ENCODE results near the gene DIPK1B. TPM values are rescaled to one million over a fixed set of nuclear protein-coding genes. Genes with fewer than 3 reads are reported as not detected.
A peak's percentile ranks its signal among the peaks of the same experiment; 100 is the strongest.

The DIPK1B gene
- total RNA-seq, 2 donors from 2014 or later, result 0.37 TPM; not detected in 1

GRCh38 chr9:136692185-136693134, 19.9 kb upstream of the DIPK1B start:
- ATAC-seq, result no peak
- H3K36me3 Mint-ChIP-seq, result no peaks in the 10 kb centered on the region
- no peaks in the 10 kb centered on the region for H3K9me3 Mint-ChIP-seq
- DNase-seq (ENCODE audit: low spot score in 2 of 2), result no peak
- H3K27ac Mint-ChIP-seq, result no peak overlapping the region

- H3K9me3 Mint-ChIP-seq, result no peaks in the 10 kb centered on the region
- no peaks in the 10 kb centered on the region for H3K36me3 Mint-ChIP-seq
- DNase-seq (ENCODE audit: low spot score in 2 of 2) (no peak), ATAC-seq (no peak)
- H3K27ac Mint-ChIP-seq, result no peak overlapping the region
These were observed 19.3 kb upstream of the DIPK1B start for GRCh38 chr9:136693135-136693489.

GRCh38 chr9:136693490-136694162, 18.7 kb upstream of the DIPK1B start:
- peak; percentile 55 to 68 for ATAC-seq
- Mint-ChIP-seq H3K36me3 (no peaks in the 10 kb centered on the region), H3K27ac (no peak overlapping the region), H3K9me3 (no peaks in the 10 kb centered on the region)
- DNase-seq (ENCODE audit: low spot score in 2 of 2), result no peak

- Mint-ChIP-seq H3K27ac (no peak overlapping the region), H3K9me3 (no peaks in the 10 kb centered on the region), H3K36me3 (no peaks in the 10 kb centered on the region)
- peak in 1 of 2 donors; percentile 59 for DNase-seq (ENCODE audit: low spot score in 2 of 2)
- peak; percentile 77 to 82 for ATAC-seq
These were observed 18.1 kb upstream of the DIPK1B start for GRCh38 chr9:136694163-136694871.

- no peaks in the 10 kb centered on the region for H3K9me3 Mint-ChIP-seq
- no peak for ATAC-seq
These were observed 17.5 kb upstream of the DIPK1B start for GRCh38 chr9:136694872-136695247.

GRCh38 chr9:136695435-136695895, 16.9 kb upstream of the DIPK1B start:
- H3K27ac Mint-ChIP-seq, result no peak overlapping the region
- no peaks in the 10 kb centered on the region for H3K36me3 Mint-ChIP-seq
- no peaks in the 10 kb centered on the region for H3K9me3 Mint-ChIP-seq
- DNase-seq (ENCODE audit: low spot score in 2 of 2) (no peak), ATAC-seq (no peak)

More at GRCh38 chr9:136694872-136695247, 17.5 kb upstream of the DIPK1B start:
- no peak for DNase-seq (ENCODE audit: low spot score in 2 of 2)
- H3K27ac Mint-ChIP-seq, result no peak overlapping the region
- no peaks in the 10 kb centered on the region for H3K36me3 Mint-ChIP-seq

GRCh38 chr9:136695955-136696354, 16.4 kb upstream of the DIPK1B start:
- Mint-ChIP-seq H3K36me3 (no peaks in the 10 kb centered on the region), H3K9me3 (no peaks in the 10 kb centered on the region), H3K27ac (no peak overlapping the region)
- DNase-seq (ENCODE audit: low spot score in 2 of 2) (no peak), ATAC-seq (no peak)

DNA sequence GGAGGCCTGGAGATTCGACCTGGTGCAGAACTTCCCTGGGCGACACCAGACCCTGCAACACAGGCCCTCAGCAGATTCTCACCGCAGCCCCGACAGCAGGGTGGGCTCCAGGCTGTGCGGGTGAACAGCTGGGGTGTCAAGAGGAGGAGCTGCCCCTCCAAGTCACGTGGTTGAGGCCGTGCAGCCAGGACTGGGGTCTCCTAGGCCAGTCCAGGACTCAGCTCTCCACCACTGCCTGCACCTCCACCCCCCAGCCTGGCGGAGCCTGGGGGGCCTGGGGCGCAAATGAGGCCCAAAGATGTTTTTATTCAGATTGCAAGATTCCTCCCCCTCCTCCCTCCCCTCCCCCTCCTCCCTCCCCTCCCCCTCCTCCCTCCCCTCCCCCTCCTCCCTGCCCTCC, 15.9 kb upstream of the DIPK1B start:
- Mint-ChIP-seq H3K36me3 (no peaks in the 10 kb centered on the region), H3K27ac (no peak overlapping the region), H3K9me3 (no peaks in the 10 kb centered on the region)
- no peak for ATAC-seq
- no peak for DNase-seq (ENCODE audit: low spot score in 2 of 2)

DNA sequence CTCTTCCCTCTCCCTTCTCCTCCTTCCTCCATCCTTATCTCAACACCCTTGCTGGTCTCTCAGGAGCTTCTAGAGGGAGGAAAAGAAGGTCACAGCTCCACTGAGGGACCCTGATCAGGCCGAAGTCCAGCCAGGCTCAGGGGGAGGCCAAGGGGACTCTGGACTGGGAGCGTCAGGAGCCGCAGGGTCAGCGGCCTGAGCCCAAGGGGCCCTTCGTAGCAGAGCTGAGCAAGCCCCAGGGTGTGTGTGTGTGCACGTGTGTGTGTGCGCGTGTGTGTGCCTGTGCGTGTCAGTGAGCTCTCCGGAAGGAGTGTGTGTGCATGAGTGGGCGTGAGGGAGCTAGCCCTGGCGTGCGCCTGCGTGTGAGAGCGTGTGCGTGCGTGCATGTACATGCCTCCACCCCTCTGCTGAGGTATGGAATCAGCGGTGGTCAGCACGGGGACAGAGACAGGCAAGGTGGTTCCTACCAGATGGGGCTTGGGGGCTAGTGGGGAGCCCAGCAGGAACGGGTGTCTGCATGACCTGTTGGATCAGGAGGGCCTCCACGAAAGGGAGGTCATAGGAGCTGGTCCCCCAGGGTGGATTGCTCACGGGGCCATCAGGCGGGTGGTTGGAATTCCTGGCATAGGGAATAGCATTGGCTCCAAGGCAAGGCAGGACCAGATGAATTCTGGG, 15.1 kb upstream of the DIPK1B start:
- Mint-ChIP-seq H3K36me3 (no peaks in the 10 kb centered on the region), H3K27ac (no peak overlapping the region), H3K9me3 (no peaks in the 10 kb centered on the region)
- ATAC-seq (no peak), DNase-seq (ENCODE audit: low spot score in 2 of 2) (no peak)

GRCh38 chr9:136697821-136698526, 14.4 kb upstream of the DIPK1B start:
- no peak overlapping the region for H3K27ac Mint-ChIP-seq
- DNase-seq (ENCODE audit: low spot score in 2 of 2), result no peak
- H3K9me3 Mint-ChIP-seq, result no peaks in the 10 kb centered on the region
- ATAC-seq, result no peak
- H3K36me3 Mint-ChIP-seq, result no peaks in the 10 kb centered on the region

- no peak for ATAC-seq
- Mint-ChIP-seq H3K9me3 (no peaks in the 10 kb centered on the region), H3K27ac (no peak overlapping the region), H3K36me3 (no peaks in the 10 kb centered on the region)
- DNase-seq (ENCODE audit: low spot score in 2 of 2), result no peak
These were observed 13.6 kb upstream of the DIPK1B start for GRCh38 chr9:136698635-136699246.

GRCh38 chr9:136700304-136700703, 12.1 kb upstream of the DIPK1B start:
- Mint-ChIP-seq H3K9me3 (no peaks in the 10 kb centered on the region), H3K27ac (no peak overlapping the region), H3K36me3 (no peaks in the 10 kb centered on the region)
- ATAC-seq (no peak), DNase-seq (ENCODE audit: low spot score in 2 of 2) (no peak)

DNA sequence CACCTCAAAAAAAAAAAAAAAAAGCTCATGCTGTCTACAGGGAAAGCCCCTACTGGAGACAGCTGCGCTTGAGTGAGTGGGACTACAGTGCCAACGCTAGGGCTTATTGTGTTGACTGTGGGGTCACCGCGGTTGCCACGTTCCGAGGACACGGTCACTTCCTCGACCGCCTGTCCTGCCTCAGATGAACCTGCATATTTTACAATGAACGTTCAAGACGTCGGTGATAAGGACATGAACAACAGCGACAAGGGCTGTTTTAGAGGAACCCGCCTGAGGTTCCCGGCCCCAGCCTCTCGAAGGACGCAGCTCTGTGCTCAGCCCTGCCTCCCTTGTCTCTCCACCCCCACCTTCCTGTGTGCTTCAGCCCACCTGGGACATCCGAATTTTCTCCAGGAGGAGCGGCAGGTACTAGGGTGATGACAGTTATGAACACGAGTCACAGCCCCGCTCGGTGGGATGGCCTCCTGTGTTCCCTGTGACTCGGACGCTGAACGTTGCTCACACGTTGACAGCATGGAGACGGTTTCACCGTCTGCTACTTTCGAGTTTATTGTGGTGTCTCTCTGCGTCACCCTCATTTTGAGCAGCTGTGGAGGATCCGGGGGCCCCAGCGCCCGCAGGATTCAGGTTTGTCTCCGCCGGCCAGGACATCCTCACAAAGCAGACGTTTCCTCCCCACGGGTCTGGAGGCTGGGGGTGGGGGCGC, 11.3 kb upstream of the DIPK1B start:
- peak; percentile 71 to 75 for DNase-seq (ENCODE audit: low spot score in 2 of 2)
- Mint-ChIP-seq H3K27ac (peak overlapping the region; percentile 84 to 87), H3K9me3 (no peaks in the 10 kb centered on the region), H3K36me3 (no peaks in the 10 kb centered on the region)
- peak; percentile 95 to 96 for ATAC-seq

GRCh38 chr9:136701668-136702053, 10.7 kb upstream of the DIPK1B start:
- ATAC-seq, result no peak
- H3K27ac Mint-ChIP-seq, result peak overlapping the region in 1 of 2 donors; percentile 87
- H3K36me3 Mint-ChIP-seq, result no peaks in the 10 kb centered on the region
- DNase-seq (ENCODE audit: low spot score in 2 of 2), result no peak
- H3K9me3 Mint-ChIP-seq, result no peaks in the 10 kb centered on the region

DNA sequence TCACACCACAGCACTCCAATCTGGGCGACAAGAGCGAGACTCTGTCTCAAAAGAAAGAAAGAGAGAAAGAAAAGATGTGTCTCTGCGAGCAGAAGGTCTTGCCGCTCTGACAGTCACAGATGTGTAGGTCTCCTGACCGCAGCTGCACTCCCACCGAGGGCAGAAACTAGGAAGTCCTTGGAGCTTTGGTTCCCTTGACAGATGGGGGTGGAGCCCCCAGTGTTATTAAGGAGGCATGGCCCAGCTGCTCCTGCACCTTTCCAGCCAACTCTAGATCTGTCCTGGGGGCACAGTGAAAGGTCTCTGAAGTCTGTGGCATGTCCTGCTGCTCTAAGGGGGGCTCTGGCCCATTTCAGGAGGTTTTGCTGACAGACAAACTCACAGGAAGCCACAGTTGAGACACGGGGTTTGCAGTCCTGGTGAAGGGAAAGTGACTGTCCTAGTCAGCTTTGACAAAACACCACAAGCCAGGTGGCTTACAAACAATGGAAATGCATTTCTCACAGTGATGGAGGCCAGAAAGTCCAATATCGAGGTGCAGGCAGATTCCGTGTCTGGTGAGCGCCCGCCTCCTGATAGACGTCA, 9.0 kb upstream of the DIPK1B start:
- ATAC-seq (no peak), DNase-seq (ENCODE audit: low spot score in 2 of 2) (no peak)
- no peaks in the 10 kb centered on the region for H3K36me3 Mint-ChIP-seq
- H3K27ac Mint-ChIP-seq, result no peak overlapping the region
- H3K9me3 Mint-ChIP-seq, result no peaks in the 10 kb centered on the region

Data from activated naive CD4-positive, alpha-beta T cell treated with anti-CD3 and anti-CD28 coated beads, Interleukin-2, amount 50 U/mL, for 72 hours (primary cell).